Left ventricle myocardium inferior (tissue), 1 donor: ENCODE results near the gene STARD13. TPM values are rescaled to one million over a fixed set of nuclear protein-coding genes. Genes with fewer than 3 reads are reported as not detected.

Experiments
- DNase-seq: peaks from one replicate; pipeline ENCODE4 v3.0.0-alpha.2; 2020
- H3K27ac ChIP-seq: fragments of 200-600 bp; replicated peaks from 2 replicates; pipeline ENCODE4 v1.8.0; 2021
- H3K27me3 ChIP-seq: fragments of 200-600 bp; 2 replicates; pipeline ENCODE4 v1.8.0; 2021; ENCODE audit warnings: low read depth
- H3K36me3 ChIP-seq: fragments of 200-600 bp; 2 replicates; pipeline ENCODE4 v1.8.0; 2021
- H3K4me1 ChIP-seq: fragments of 200-600 bp; 2 replicates; pipeline ENCODE4 v1.8.0; 2021
- H3K4me3 ChIP-seq: fragments of 200-600 bp; 2 replicates; pipeline ENCODE4 v1.8.0; 2021; ENCODE audit warnings: mild to moderate bottlenecking, moderate library complexity
- H3K9me3 ChIP-seq: fragments of 200-600 bp; replicated peaks from 2 replicates; pipeline ENCODE4 v1.8.0; 2021
- intact Hi-C: fragments of 100-400 bp; cut with micrococcal nuclease; formaldehyde crosslinking; loops from one replicate; pipeline ENCODE4 v1.11.0; 2022
- total RNA-seq: library from RNA; stranded (reverse); fragmentation: NEBNext Ultra II Directional; extraction: Animal tissue kit (Norgen Biotek cat#: 25700); gene quantifications from one replicate; pipeline ENCODE4 v1.2.1, GENCODE V29; 2021
- TF ChIP-seq, protein P1 (sequence below): fragments of 200-600 bp; IDR thresholded peaks from 2 replicates; pipeline ENCODE4 v1.8.0; 2021; ENCODE audit warnings: antibody characterized with exemption, mild to moderate bottlenecking, borderline replicate concordance
- donor health status: DM: no; HTN: yes; CAD: no; lungs with severe emphysema.

Gene STARD13
- total RNA-seq, 1 donor from 2014 or later = 29.9 TPM

DNA sequence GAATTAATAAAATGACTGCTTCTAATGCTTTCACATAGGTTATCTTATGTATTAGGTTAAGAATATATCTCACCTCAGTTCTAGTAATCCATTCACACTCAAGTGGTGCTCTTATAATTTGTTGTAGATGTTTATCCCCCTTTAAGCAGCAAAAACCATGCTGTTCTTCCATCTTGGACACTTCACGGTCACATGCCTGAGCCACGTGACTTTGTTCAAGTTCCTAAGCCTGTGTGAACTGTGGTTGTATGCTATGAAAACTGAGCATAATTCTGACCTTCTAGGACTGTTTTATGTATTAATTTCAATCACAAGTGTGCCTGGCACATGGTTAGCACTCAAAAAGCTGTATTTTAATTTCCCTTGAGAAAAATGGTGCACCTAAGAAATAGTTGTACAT, 41.2 kb upstream of the STARD13 start:
- no peaks in the 10 kb centered on the region for H3K9me3 ChIP-seq
- peaks cover 10% of the 10 kb centered on the region for H3K4me1 ChIP-seq
- no peak overlapping the region for H3K4me3 ChIP-seq
- H3K36me3 ChIP-seq = no peaks in the 10 kb centered on the region
- intact Hi-C loops = no loop called here
- no peak for DNase-seq
- TF ChIP-seq, protein P1, sequence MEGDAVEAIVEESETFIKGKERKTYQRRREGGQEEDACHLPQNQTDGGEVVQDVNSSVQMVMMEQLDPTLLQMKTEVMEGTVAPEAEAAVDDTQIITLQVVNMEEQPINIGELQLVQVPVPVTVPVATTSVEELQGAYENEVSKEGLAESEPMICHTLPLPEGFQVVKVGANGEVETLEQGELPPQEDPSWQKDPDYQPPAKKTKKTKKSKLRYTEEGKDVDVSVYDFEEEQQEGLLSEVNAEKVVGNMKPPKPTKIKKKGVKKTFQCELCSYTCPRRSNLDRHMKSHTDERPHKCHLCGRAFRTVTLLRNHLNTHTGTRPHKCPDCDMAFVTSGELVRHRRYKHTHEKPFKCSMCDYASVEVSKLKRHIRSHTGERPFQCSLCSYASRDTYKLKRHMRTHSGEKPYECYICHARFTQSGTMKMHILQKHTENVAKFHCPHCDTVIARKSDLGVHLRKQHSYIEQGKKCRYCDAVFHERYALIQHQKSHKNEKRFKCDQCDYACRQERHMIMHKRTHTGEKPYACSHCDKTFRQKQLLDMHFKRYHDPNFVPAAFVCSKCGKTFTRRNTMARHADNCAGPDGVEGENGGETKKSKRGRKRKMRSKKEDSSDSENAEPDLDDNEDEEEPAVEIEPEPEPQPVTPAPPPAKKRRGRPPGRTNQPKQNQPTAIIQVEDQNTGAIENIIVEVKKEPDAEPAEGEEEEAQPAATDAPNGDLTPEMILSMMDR = no peak
- H3K27me3 ChIP-seq = no peaks in the 10 kb centered on the region
- H3K27ac ChIP-seq = no peak overlapping the region

DNA sequence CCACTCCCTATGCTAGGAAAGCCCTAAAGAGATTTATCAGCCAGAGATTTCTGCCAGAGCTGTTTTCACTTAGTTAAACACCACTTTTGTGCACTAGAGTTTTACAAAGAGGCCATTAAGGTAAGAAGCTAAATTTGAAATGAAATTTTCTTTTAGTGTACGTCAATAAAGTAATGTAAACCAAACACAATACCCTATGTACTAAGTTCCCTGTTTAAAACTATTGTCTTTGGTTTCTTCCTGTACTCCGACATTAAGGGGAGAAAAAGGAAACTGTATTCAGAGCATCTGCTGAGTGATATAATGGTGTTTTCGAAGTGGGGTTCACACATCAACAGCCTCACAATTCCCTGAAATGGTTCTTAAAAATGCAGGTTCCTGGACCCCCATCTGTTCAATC, 40.7 kb upstream of the STARD13 start:
- DNase-seq = no peak
- Histone ChIP-seq H3K27ac (peak overlapping the region; percentile 22), H3K4me3 (no peak overlapping the region), H3K27me3 (no peaks in the 10 kb centered on the region), H3K36me3 (no peaks in the 10 kb centered on the region), H3K9me3 (no peaks in the 10 kb centered on the region), H3K4me1 (peaks cover 10% of the 10 kb centered on the region)
- TF ChIP-seq, protein P1 = no peak
- intact Hi-C loops = no loop called here

DNA sequence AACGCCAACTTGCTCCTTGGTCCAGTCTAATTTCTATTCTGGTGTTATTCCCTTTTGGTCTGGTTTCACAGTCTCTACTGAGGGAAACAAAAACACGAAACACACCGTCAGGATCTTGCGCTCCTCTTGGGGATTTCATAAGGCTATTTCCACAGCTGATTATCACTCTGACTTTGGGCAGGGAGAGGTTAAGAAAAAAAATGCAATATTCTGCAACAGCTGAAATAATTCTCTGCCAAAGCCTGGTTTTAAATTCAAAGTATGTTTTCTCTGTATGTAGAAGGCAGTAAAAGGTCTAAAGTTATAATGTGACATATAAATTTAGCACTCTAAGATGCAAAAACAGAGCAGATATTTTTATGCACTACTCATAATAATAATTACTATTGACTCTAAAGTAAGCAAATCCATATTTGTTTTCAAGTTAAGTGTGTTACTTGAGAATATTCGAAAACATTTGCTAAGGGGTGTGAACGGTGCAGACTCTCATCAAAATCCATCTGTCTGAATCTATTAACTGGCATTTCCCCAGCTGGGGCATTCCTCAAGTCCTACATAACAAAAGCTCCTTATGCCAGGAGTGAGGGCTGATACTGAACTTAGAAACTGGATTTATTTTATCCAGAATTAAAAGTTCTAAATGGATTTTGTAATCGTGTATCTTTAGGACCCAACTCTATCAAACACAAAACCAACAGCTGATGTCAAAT, 38.4 kb upstream of the STARD13 start:
- no peak for DNase-seq
- Histone ChIP-seq H3K27ac (peak overlapping the region; percentile 60), H3K36me3 (no peaks in the 10 kb centered on the region), H3K4me3 (no peak overlapping the region), H3K27me3 (no peaks in the 10 kb centered on the region), H3K4me1 (peaks cover 10% of the 10 kb centered on the region), H3K9me3 (no peaks in the 10 kb centered on the region)
- TF ChIP-seq, protein P1 = no peak
- intact Hi-C loops = no loop called here

DNA sequence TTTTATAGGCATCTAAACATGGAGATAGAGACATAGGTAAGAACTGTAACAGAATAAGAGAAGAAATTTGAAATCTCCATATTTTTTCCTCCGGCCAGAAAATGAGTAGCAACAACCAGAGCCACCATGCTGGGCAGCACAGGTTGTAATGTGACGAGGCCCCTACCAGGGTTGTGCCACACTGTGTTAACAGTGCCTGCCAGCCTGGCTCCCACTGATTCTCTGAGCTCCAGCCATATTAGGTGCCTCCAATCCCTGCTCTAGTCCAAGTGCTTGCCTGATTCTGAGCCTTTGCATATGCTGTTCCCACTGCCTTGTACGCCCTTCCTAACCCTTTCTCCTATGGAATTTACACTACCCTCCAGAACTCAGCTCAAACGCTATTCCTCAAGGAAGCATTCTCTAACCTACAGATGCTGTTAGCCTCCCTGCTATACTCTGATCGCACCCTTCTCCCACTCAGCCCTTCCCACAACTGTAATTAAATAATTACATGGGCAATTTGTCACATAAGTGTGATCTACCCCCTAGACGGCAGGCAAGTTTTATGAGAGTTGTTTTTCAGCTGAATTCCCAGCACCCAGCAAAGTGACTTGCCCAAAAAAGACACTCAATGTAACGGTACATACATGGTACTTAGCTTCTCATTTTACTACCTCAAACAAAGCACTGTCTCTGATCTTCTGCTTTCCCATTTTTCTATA, 37.6 kb upstream of the STARD13 start:
- no peaks in the 10 kb centered on the region for H3K9me3 ChIP-seq
- peaks cover 10% of the 10 kb centered on the region for H3K4me1 ChIP-seq
- intact Hi-C loops = no loop called here
- TF ChIP-seq, protein P1 = no peak
- no peak for DNase-seq
- no peak overlapping the region for H3K4me3 ChIP-seq
- H3K27me3 ChIP-seq = no peaks in the 10 kb centered on the region
- peak overlapping the region; percentile 60 for H3K27ac ChIP-seq
- H3K36me3 ChIP-seq = no peaks in the 10 kb centered on the region

DNA sequence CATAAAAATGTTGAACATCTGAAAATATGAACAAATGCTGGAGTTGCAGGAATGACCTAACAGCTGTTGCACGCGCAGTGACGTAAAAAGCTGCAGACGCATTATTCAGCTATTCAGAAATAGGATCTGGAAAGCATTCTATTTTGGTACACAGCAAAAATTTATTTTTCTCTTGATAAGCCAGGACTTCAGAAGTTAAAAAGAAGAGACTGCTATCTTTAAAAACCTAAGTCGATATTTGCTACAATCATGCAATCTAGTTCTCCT, 36.9 kb upstream of the STARD13 start:
- no peaks in the 10 kb centered on the region for H3K9me3 ChIP-seq
- TF ChIP-seq, protein P1 = no peak
- peaks cover 10% of the 10 kb centered on the region for H3K4me1 ChIP-seq
- H3K27ac ChIP-seq = peak overlapping the region; percentile 60
- peak overlapping the region; percentile 15 for H3K4me3 ChIP-seq
- no peaks in the 10 kb centered on the region for H3K27me3 ChIP-seq
- DNase-seq = peak; percentile 23
- no peaks in the 10 kb centered on the region for H3K36me3 ChIP-seq
- intact Hi-C loops = no loop called here
